Heart left ventricle (tissue), 16 donors: ENCODE measurements around the gene APH1A. TPM values are rescaled to one million over a fixed set of nuclear protein-coding genes. Genes with fewer than 3 reads are reported as not detected.

Experiments used
- ATAC-seq, 4 donors: fragments of 200-7000 bp; cut with Tn5 transposase; one replicate each; pipeline ENCODE4 v1.9.1; 2020 to 2022; ENCODE audit warnings: moderate library complexity in 4 of 4, mild to moderate bottlenecking in 3 of 4, moderate number of reproducible peaks in 1 of 4
- DNase-seq, 5 donors: peaks; one replicate each; pipeline ENCODE4 v3.0.0-alpha.2; 2020
- H3K27ac ChIP-seq, 12 donors: fragments of 200-600 bp; sonication (generic) in 4 of 12; one replicate each; pipeline versions ENCODE4 v1.5.0 to v1.8.0; 2016 to 2022; ENCODE audit warnings: mild to moderate bottlenecking in 2 of 12
- H3K27me3 ChIP-seq, 9 donors: fragments of 200-600 bp; sonication (generic) in 2 of 9; one replicate each; pipeline versions ENCODE4 v1.5.1 to v1.8.0; 2016 to 2022; ENCODE audit warnings: mild to moderate bottlenecking in 3 of 9
- H3K36me3 ChIP-seq, 9 donors: fragments of 200-600 bp; sonication (generic) in 2 of 9; one replicate each; pipeline versions ENCODE4 v1.5.0 to v1.8.0; 2018 to 2022; ENCODE audit warnings: mild to moderate bottlenecking in 2 of 9
- H3K4me1 ChIP-seq, 12 donors: fragments of 200-600 bp; sonication (generic) in 4 of 12; one replicate each; pipeline versions ENCODE4 v1.5.0 to v1.8.0; 2016 to 2022; ENCODE audit warnings: mild to moderate bottlenecking in 3 of 12
- H3K4me3 ChIP-seq, 12 donors: fragments of 200-600 bp; sonication (generic) in 4 of 12; one replicate each; pipeline versions ENCODE4 v1.5.0 to v1.8.0; 2017 to 2022; ENCODE audit warnings: mild to moderate bottlenecking in 9 of 12, moderate library complexity in 4 of 12
- H3K9me3 ChIP-seq, 12 donors: fragments of 200-600 bp; sonication (generic) in 4 of 12; one replicate each; pipeline versions ENCODE4 v1.5.0 to v1.8.0; 2016 to 2022; ENCODE audit warnings: mild to moderate bottlenecking in 1 of 12
- POLR2A ChIP-seq, 2 donors: fragments of 450-650 bp; IDR thresholded peaks; one replicate each; pipeline ENCODE4 v1.6.1; 2017; ENCODE audit warnings: antibody characterized with exemption in 2 of 2, mild to moderate bottlenecking in 2 of 2, moderate library complexity in 2 of 2
- WGBS, 4 donors: extraction: QIAGEN DNeasy Blood & Tissue Kit in 2 of 4; methylation state at CpG; one replicate each; pipeline versions ENCODE4 v1.1.5 to v1.1.7; 2013 to 2018; 5-methylcytosine and 5-hydroxymethylcytosine counted together
- intact Hi-C, 10 donors: fragments of 100-400 bp; cut with DNase I; formaldehyde crosslinking; loops; one replicate each; pipeline versions ENCODE4 v1.11.1 to v1.14.2; 2022
- polyA plus RNA-seq, 2 donors: library from polyadenylated mRNA; stranded (reverse); fragments of 200-250 nt; gene quantifications; one replicate each; pipeline ENCODE4 v1.2.3, GENCODE V29; 2013
- total RNA-seq, 9 donors: library from RNA; depleted of rRNA in 2 of 9; stranded (reverse); fragments of >200 nt in 2 of 9; fragmentation: NEBNext Ultra II Directional in 3 of 9; extraction: Animal tissue kit (Norgen Biotek cat#: 25700) in 3 of 9; gene quantifications; one replicate each; pipeline versions ENCODE4 v1.1.0 to v1.2.4, GENCODE V29; 2016 to 2023
- TF ChIP-seq, protein P1 (sequence below), 12 donors: fragments of 200-600 bp; sonication (generic) in 4 of 12; IDR thresholded peaks; one replicate each; pipeline versions ENCODE4 v1.5.0 to v1.8.0; 2018 to 2022; ENCODE audit warnings: antibody characterized with exemption in 12 of 12, mild to moderate bottlenecking in 5 of 12
- donor health status: ischemic (EF 13 %, LVEDD 7.1; RV severe dilation, severe dysfunction).
- donor health status: healthy with polysubstance abuse.
- donor health status: DM: no; HTN: yes; CAD: no.
- donor health status: DM: no; HTN: no; CAD: no.
- donor health status: ischemic (EF 25% LVEDD 6.9; RV normal size, moderate dysfunction).
- donor health status: ischemic (EF 25% LVEDD 5.7; RV mildly dilated, moderate dysfunction).
- donor health status: healthy.
- donor health status: DM: yes; HTN: yes; CAD: no.
- donor health status: ischemic (EF 35%, LVEDD 5.7; RV mildly dilated, moderate dysfunction).
- donor health status: nonischemic (EF 11% LVEDD 7.7; RV severe dilation, severe dysfunction).
- donor health status: DM: yes; HTN: yes; CAD: no.
- donor health status: PGD.
- donor health status: ischemic (EF 29% LVEDD 5.4; RV normal size, mild dysfunction).
- donor health status: nonischemic (EF 23%, LVEDD 6.1; RV moderate dilation, normal function).

APH1A gene
- total and polyA plus RNA-seq, 11 donors: 50.1 to 102 (median 59.8) TPM

DNA sequence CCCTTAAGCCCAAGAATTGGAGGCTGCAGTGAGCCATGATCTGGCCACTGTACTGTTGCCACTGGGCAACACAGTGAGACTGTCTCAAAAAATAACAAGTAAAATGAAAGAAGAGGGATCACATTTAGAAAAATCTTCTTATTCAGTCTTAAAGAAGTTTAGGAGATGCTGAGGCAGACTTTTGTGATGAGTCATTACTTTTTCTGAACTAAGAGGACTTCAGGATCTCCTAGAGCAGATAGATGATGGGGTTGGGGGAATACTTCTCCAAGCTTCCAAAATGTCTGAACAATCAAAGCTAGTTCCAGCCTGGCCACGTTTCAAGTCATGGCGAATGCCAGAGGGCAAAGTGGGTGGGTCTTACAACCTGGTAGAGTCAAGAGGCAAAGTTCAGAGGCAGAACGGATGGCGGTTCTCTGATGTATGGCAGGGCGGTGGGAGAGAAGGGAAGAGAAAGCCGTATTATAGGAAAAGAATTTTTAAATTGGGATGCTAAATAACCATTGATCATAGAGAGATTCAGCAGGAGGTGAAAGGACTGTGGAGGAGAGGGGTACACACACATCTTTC, 11.4 kb upstream of the APH1A start:
- TF ChIP-seq POLR2A (IDR thresholded peaks at IDR 0.05): no peak
- TF ChIP-seq, protein P1, sequence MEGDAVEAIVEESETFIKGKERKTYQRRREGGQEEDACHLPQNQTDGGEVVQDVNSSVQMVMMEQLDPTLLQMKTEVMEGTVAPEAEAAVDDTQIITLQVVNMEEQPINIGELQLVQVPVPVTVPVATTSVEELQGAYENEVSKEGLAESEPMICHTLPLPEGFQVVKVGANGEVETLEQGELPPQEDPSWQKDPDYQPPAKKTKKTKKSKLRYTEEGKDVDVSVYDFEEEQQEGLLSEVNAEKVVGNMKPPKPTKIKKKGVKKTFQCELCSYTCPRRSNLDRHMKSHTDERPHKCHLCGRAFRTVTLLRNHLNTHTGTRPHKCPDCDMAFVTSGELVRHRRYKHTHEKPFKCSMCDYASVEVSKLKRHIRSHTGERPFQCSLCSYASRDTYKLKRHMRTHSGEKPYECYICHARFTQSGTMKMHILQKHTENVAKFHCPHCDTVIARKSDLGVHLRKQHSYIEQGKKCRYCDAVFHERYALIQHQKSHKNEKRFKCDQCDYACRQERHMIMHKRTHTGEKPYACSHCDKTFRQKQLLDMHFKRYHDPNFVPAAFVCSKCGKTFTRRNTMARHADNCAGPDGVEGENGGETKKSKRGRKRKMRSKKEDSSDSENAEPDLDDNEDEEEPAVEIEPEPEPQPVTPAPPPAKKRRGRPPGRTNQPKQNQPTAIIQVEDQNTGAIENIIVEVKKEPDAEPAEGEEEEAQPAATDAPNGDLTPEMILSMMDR (IDR thresholded peaks at IDR 0.05): no peak
- DNase-seq: no peak
- no peak overlapping the region for H3K4me3 ChIP-seq
- peaks cover 0 to 34% (median 21%) of the 10 kb centered on the region in 12 donors for H3K4me1 ChIP-seq
- ATAC-seq: no peak
- no peaks in the 10 kb centered on the region for H3K9me3 ChIP-seq
- intact Hi-C loops: loop anchor here in 4 of 10 donors (1.0 to 5.0 kb wide), 4 partner anchors 23 to 82 kb away; partner anchors contain the start of genes CA14 (in 1 of the 4) and RPRD2 (in 1 of the 4)
- 79 to 86% (median 83%) methylated on average over 6 of the region's 6 CpGs for WGBS, 4 donors
- no peaks in the 10 kb centered on the region for H3K27me3 ChIP-seq
- H3K36me3 ChIP-seq: peaks cover 0 to 56% (median 15%) of the 10 kb centered on the region in 9 donors
- peak overlapping the region in 9 of 12 donors; percentile 83 to 98 (median 93) for H3K27ac ChIP-seq

DNA sequence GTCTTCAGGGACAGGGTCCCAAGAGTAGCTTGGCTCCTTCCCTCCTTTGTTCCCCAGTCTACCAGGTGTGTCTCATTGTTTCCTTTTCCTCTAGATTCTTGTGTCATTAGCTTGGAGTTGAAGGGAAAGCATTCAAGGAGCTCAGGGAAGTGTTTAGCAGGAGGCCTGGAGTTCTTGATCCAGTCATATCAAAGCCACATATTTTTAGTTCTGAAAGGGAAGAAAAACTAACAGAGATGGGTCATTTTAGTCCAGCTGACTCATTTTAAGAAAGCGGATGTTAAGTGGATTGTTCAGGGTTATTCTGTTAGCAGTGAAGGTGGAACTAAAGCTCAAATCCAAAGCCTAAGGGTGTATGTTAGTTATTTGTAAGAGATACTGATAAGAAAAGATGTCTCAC, 4.5 kb upstream of the APH1A start:
- H3K4me3 ChIP-seq: peak overlapping the region in 10 of 12 donors; percentile 3 to 62 (median 48)
- H3K27ac ChIP-seq: peak overlapping the region; percentile 37 to 89 (median 71)
- peaks cover 0 to 39% (median 14%) of the 10 kb centered on the region in 12 donors for H3K4me1 ChIP-seq
- TF ChIP-seq POLR2A (IDR thresholded peaks at IDR 0.05): no peak
- TF ChIP-seq, protein P1 (IDR thresholded peaks at IDR 0.05): no peak
- ATAC-seq (peak in 1 of 4 donors; percentile 16), DNase-seq (no peak)
- intact Hi-C loops: no loop called here
- peaks cover 0 to 31% (median 0%) of the 10 kb centered on the region in 9 donors for H3K36me3 ChIP-seq
- no peaks in the 10 kb centered on the region for H3K27me3 ChIP-seq
- H3K9me3 ChIP-seq: no peaks in the 10 kb centered on the region
- 42 to 52% (median 50%) methylated on average over 1 of the region's 1 CpG for WGBS, 4 donors

DNA sequence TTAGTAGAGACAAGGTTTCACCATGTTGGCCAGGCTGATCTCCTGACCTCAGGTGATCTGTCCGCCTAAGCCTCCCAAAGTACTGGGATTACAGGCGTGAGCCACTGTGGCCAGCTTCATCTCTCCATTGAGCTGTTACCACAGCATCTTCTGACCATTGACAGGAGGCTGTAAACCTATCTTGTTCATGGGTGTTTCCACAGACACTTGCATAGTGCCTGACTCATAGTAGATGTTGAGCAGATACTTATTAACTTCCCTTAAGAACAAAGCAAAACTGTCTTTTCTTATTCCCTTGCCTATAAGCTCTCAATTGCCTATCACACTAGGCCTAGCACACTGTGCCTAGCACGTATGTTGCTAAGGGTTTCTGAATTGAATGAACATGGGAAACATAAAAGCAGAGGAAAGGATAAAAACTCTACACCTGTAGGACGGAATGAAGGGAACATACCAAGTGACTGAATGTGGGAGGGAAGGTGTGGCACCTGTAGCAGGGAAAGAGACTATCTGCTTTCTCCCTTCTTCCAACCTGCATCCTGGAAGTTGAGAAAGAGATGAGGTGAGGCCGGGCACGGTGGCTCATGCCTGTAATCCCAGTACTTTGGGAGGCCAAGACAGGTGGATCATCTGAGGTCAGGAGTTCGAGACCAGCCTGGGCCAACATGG, 2.6 kb upstream of the APH1A start:
- no peak for TF ChIP-seq POLR2A (IDR thresholded peaks at IDR 0.05)
- TF ChIP-seq, protein P1 (IDR thresholded peaks at IDR 0.05): no peak
- intact Hi-C loops: no loop called here
- no peaks in the 10 kb centered on the region for H3K27me3 ChIP-seq
- H3K27ac ChIP-seq: peak overlapping the region in 10 of 12 donors; percentile 53 to 89 (median 72)
- DNase-seq (no peak), ATAC-seq (no peak)
- H3K36me3 ChIP-seq: peaks cover 0 to 25% (median 12%) of the 10 kb centered on the region in 9 donors
- 91 to 97% (median 96%) methylated on average over 7 of the region's 7 CpGs for WGBS, 4 donors
- H3K4me1 ChIP-seq: peaks cover 0 to 54% (median 28%) of the 10 kb centered on the region in 12 donors
- no peaks in the 10 kb centered on the region for H3K9me3 ChIP-seq
- no peak overlapping the region for H3K4me3 ChIP-seq

DNA sequence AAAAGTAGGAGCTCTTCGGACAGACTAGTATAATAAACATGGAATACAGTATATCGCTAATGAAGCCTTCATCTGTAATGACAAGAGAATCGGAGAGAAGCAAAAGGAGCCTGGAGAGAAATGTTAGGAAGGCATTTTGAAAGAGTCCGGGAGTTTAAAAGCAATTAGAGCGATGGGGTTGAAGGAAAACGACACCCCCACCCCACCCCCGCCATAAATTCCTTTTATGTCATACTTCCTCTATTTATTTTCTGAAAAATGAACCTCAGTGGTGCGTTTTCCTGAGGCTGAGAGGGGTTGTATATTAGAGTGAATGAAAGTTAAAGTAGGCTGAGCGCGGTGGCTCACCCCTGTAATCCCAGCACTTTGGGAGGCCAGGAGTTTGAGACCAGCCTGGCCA, 635 bp upstream of the APH1A start:
- H3K4me1 ChIP-seq: peaks cover 0 to 53% (median 28%) of the 10 kb centered on the region in 12 donors

More for the DNA sequence above, 635 bp upstream of the APH1A start:
- Histone ChIP-seq H3K4me3 (peak overlapping the region in 11 of 12 donors; percentile 67 to 99 (median 93)), H3K9me3 (no peaks in the 10 kb centered on the region), H3K36me3 (peaks cover 0 to 32% (median 30%) of the 10 kb centered on the region in 9 donors), H3K27me3 (no peaks in the 10 kb centered on the region), H3K27ac (peak overlapping the region; percentile 86 to 99 (median 96))
- TF ChIP-seq, protein P1 (IDR thresholded peaks at IDR 0.05): no peak
- TF ChIP-seq POLR2A (IDR thresholded peaks at IDR 0.05): no peak
- ATAC-seq (no peak), DNase-seq (no peak)
- intact Hi-C loops: no loop called here
- WGBS, 4 donors: 32 to 37% (median 33%) methylated on average over 10 of the region's 10 CpGs
